Liver (tissue), 9 donors: ENCODE measurements around the gene RAF1. TPM values are rescaled to one million over a fixed set of nuclear protein-coding genes. Genes with fewer than 3 reads are reported as not detected.
"Not testable (repeated sequence)": the region's sequence is repeated elsewhere in the genome, so short reads cannot be mapped to it uniquely, and the experiment has no call there.

Experiments used
- DNase-seq: peaks from one replicate; pipeline ENCODE4 v3.0.0-alpha.2; 2017; ENCODE audit warnings: low spot score
- H3K27ac ChIP-seq, 2 donors: one replicate each; pipeline ENCODE4 v1.7.0; 2013; ENCODE audit warnings: inconsistent platforms in 2 of 2, low read length in 2 of 2, control low read depth in 1 of 2, low read depth in 1 of 2, mild to moderate bottlenecking in 1 of 2
- H3K27me3 ChIP-seq, 4 donors: one replicate each; pipeline versions ENCODE4 v1.6.1 to v1.7.0; 2013; ENCODE audit warnings: low read length in 3 of 4, inconsistent platforms in 1 of 4, mild to moderate bottlenecking in 1 of 4, moderate library complexity in 1 of 4; ENCODE audit not compliant: control insufficient read depth in 4 of 4, insufficient read depth in 4 of 4
- H3K36me3 ChIP-seq, 4 donors: one replicate each; pipeline versions ENCODE4 v1.6.1 to v1.7.0; 2013; ENCODE audit warnings: low read length in 3 of 4, mild to moderate bottlenecking in 3 of 4, low read depth in 1 of 4, moderate library complexity in 1 of 4; ENCODE audit not compliant: control insufficient read depth in 4 of 4, insufficient read depth in 3 of 4
- H3K4me1 ChIP-seq, 4 donors: one replicate each; pipeline versions ENCODE4 v1.6.1 to v1.7.0; 2013; ENCODE audit warnings: low read length in 3 of 4, mild to moderate bottlenecking in 3 of 4, moderate library complexity in 1 of 4; ENCODE audit not compliant: control insufficient read depth in 4 of 4, insufficient read depth in 4 of 4
- H3K4me3 ChIP-seq, 3 donors: one replicate each; pipeline versions ENCODE4 v1.6.1 to v1.7.0; 2013; ENCODE audit warnings: low read length in 3 of 3, control low read depth in 1 of 3, low read depth in 1 of 3, mild to moderate bottlenecking in 1 of 3
- H3K9ac ChIP-seq, 2 donors: one replicate each; pipeline ENCODE4 v1.7.0; 2013; ENCODE audit warnings: low read length in 2 of 2, mild to moderate bottlenecking in 2 of 2, moderate library complexity in 2 of 2, control low read depth in 1 of 2, low read depth in 1 of 2
- H3K9me3 ChIP-seq, 4 donors: one replicate each; pipeline versions ENCODE4 v1.6.1 to v1.7.0; 2013; ENCODE audit warnings: low read length in 3 of 4; ENCODE audit not compliant: control insufficient read depth in 4 of 4
- GABPA ChIP-seq, 2 donors: IDR thresholded peaks in 1 of 2; conservative IDR thresholded peaks in 1 of 2; 2 replicates each; pipeline ENCODE4 v1.6.1; 2016; ENCODE audit warnings: antibody characterized with exemption in 2 of 2, mild to moderate bottlenecking in 1 of 2, moderate library complexity in 1 of 2
- HNF4A ChIP-seq, 2 donors: conservative IDR thresholded peaks; 2 replicates each; pipeline ENCODE4 v1.6.1; 2016; ENCODE audit warnings: antibody characterized with exemption in 2 of 2, mild to moderate bottlenecking in 2 of 2
- HNF4G ChIP-seq: IDR thresholded peaks from 2 replicates; pipeline ENCODE4 v1.6.1; 2016; ENCODE audit warnings: antibody characterized with exemption
- RXRA ChIP-seq, 2 donors: IDR thresholded peaks; 2 replicates each; pipeline ENCODE4 v1.6.1; 2017 to 2018; ENCODE audit warnings: antibody characterized with exemption in 2 of 2, mild to moderate bottlenecking in 1 of 2
- TAF1 ChIP-seq: conservative IDR thresholded peaks from 2 replicates; pipeline ENCODE4 v1.6.1; 2016; ENCODE audit warnings: antibody characterized with exemption, mild to moderate bottlenecking
- WGBS: extraction: QIAGEN DNeasy Blood & Tissue Kit; methylation state at CpG from one replicate; pipeline ENCODE4 v1.1.7; 2013; 5-methylcytosine and 5-hydroxymethylcytosine counted together
- polyA plus RNA-seq, 2 donors: library from polyadenylated mRNA; stranded (reverse) in 1 of 2; unstranded in 1 of 2; fragments of 200-250 nt in 1 of 2; fragments of >200 nt in 1 of 2; fragmentation: Nextera tagmentation in 1 of 2; extraction: Ambion mirVana in 1 of 2; gene quantifications; one replicate each; pipeline versions ENCODE4 v1.2.1 to v1.2.3, GENCODE V29; 2013 to 2015
- total RNA-seq, 2 donors: library from RNA; depleted of rRNA; stranded (reverse); fragments of >200 nt; gene quantifications; one replicate each; pipeline ENCODE4 v1.2.3, GENCODE V29; 2014
- TF ChIP-seq, protein P1 (sequence below): IDR thresholded peaks from 2 replicates; pipeline ENCODE4 v1.6.1; 2016; ENCODE audit warnings: antibody characterized with exemption
- TF ChIP-seq, protein P2 (sequence below): fragments of 150-350 bp; IDR thresholded peaks from 2 replicates; pipeline ENCODE4 v1.5.1; 2017; ENCODE audit warnings: improper control_type of control experiment, low read depth, low read length; ENCODE audit not compliant: missing input control
- donor health status: healthy.
- donor health status: healthy.
- donor health status: healthy.
- donor health status: healthy.
- donor health status: healthy.

Gene RAF1
- total and polyA plus RNA-seq, 4 donors = 44.3 to 92.3 (median 63.2) TPM

DNA sequence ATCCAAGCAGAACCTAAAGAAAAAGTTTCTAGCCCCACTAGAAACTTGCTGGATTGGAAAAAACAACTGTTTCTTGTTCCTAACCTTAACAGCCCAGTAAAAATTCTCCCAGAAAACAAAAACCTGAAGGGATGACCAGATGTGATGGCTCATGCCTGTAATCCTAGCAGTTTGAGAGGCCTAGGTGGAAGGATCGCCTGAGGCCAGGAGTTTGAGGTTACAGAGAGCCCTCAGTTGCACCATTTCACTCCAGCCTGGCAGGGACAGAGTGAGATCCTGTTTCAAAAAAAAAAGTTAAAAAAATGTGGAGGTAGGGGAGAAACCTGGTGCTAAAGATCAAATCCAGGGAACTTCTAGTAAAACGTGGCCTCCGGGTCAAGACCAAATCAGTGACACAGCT lies 38.6 kb upstream of the RAF1 start:
- no peak overlapping the region for H3K27ac ChIP-seq
- H3K4me1 ChIP-seq = peaks cover 0 to 3% (median 0%) of the 10 kb centered on the region in 4 donors
- no peak overlapping the region for H3K9ac ChIP-seq
- DNase-seq = no peak
- 91% methylated on average over 3 of the region's 3 CpGs for WGBS
- H3K9me3 ChIP-seq = no peaks in the 10 kb centered on the region
- TF ChIP-seq TAF1 = no peak
- no peak overlapping the region for H3K4me3 ChIP-seq
- H3K27me3 ChIP-seq = no peaks in the 10 kb centered on the region
- no peaks in the 10 kb centered on the region for H3K36me3 ChIP-seq

DNA sequence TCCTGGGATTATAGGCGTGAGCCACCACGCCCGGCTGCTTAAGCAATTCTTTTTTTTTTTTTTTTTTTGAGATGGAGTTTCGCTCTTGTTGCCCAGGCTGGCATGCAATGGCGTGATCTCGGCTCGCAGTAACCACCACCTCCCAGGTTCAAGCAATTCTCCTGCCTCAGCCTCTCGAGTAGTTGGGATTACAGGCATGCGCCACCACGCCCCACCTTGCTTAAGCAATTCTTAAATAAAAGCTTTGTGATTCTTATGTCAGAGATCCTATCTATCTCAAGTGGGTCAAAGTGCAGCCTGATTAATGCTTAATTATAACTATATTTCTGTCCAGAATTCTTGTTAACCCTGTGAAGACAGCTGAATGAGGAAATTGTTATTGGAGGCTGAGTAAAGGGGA lies 37.7 kb upstream of the RAF1 start:
- H3K4me1 ChIP-seq, H3K36me3 ChIP-seq, H3K27ac ChIP-seq, H3K4me3 ChIP-seq, DNase-seq, H3K9ac ChIP-seq, H3K9me3 ChIP-seq, H3K27me3 ChIP-seq: not testable (repeated sequence)
- 89% methylated on average over 10 of the region's 10 CpGs for WGBS

DNA sequence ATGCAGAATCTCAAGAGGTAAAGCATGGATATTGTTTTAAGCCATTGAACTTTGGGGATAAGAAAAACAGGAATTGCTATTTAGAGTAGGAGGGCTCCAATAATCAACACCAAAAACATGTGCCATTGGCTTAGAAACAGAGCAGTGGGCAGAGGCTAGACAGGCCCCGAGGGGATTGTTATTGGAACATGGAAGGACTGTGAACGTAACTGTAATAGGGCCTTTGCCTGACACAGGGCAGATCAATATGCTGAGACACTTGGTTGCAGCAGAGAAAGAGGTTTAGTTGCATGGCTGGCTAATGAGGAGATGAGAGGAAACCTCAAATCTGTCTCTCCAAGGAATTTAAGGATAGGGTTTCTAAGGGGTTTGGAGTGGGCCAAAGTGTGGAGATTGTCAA lies 36.9 kb upstream of the RAF1 start:
- WGBS = 83% methylated on average over 2 of the region's 2 CpGs
- H3K27ac ChIP-seq = no peak overlapping the region
- H3K4me1 ChIP-seq = no peaks in the 10 kb centered on the region

DNA sequence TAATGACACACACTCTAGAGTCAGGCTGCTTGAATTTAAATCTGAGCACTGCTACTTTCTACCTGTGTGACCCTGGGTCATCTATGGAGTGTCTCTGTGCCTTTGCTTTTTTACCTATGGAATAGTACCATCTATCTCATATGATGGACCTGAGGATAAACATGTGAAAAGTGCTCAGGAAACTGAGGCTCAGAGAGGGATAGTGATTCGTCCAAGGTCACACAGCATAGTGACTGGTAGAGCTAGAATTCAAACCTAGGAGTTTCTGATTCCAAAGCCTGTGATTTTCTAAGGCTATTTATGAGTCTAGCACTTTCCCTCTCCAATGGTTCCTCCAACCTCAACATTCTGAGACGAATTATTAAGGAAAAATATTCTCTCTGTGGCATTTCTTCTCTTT lies 32.0 kb upstream of the RAF1 start:
- DNase-seq = no peak
- Histone ChIP-seq H3K4me1 (no peaks in the 10 kb centered on the region), H3K9ac (no peak overlapping the region), H3K27me3 (no peaks in the 10 kb centered on the region), H3K4me3 (no peak overlapping the region), H3K9me3 (no peaks in the 10 kb centered on the region), H3K27ac (no peak overlapping the region), H3K36me3 (no peaks in the 10 kb centered on the region)
- WGBS = 77% methylated on average over 2 of the region's 2 CpGs
- TF ChIP-seq HNF4G = no peak
- TF ChIP-seq, protein P1, sequence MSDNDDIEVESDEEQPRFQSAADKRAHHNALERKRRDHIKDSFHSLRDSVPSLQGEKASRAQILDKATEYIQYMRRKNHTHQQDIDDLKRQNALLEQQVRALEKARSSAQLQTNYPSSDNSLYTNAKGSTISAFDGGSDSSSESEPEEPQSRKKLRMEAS = no peak
- no peak for TF ChIP-seq GABPA (IDR thresholded peaks at IDR 0.05 in 1 of 2, conservative IDR thresholded peaks at IDR 0.05 in 1 of 2)
- TF ChIP-seq TAF1 = no peak

More for the DNA sequence above, 36.9 kb upstream of the RAF1 start:
- DNase-seq = no peak
- no peaks in the 10 kb centered on the region for H3K36me3 ChIP-seq
- H3K4me3 ChIP-seq = no peak overlapping the region
- no peak overlapping the region for H3K9ac ChIP-seq
- no peaks in the 10 kb centered on the region for H3K9me3 ChIP-seq
- no peaks in the 10 kb centered on the region for H3K27me3 ChIP-seq
- TF ChIP-seq, protein P2, sequence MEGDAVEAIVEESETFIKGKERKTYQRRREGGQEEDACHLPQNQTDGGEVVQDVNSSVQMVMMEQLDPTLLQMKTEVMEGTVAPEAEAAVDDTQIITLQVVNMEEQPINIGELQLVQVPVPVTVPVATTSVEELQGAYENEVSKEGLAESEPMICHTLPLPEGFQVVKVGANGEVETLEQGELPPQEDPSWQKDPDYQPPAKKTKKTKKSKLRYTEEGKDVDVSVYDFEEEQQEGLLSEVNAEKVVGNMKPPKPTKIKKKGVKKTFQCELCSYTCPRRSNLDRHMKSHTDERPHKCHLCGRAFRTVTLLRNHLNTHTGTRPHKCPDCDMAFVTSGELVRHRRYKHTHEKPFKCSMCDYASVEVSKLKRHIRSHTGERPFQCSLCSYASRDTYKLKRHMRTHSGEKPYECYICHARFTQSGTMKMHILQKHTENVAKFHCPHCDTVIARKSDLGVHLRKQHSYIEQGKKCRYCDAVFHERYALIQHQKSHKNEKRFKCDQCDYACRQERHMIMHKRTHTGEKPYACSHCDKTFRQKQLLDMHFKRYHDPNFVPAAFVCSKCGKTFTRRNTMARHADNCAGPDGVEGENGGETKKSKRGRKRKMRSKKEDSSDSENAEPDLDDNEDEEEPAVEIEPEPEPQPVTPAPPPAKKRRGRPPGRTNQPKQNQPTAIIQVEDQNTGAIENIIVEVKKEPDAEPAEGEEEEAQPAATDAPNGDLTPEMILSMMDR = no peak
- TF ChIP-seq RXRA (IDR thresholded peaks at IDR 0.05) = no peak
- TF ChIP-seq HNF4A (conservative IDR thresholded peaks at IDR 0.05) = no peak
